DND-41 (cell line): ENCODE data around the gene RNASE8.
A peak's percentile ranks its signal among the peaks of the same experiment; 100 is the strongest.

Source experiments
- ATAC-seq: fragments of 200-7000 bp; cut with Tn5 transposase; 3 replicates; pipeline ENCODE4 v1.9.1; 2021; ENCODE audit warnings: low read depth; ENCODE audit not compliant: insufficient read depth
- DNase-seq: peaks from one replicate; pipeline ENCODE4 v3.0.0-alpha.2; 2020
- H2AFZ ChIP-seq: 2 replicates; pipeline ENCODE4 v1.6.0; 2012; ENCODE audit warnings: low read depth, low read length
- H3K27ac ChIP-seq: 2 replicates; pipeline ENCODE4 v1.5.1; 2012; ENCODE audit warnings: low read length, inconsistent platforms
- H3K27me3 ChIP-seq: fragments of 200-600 bp; sonication (generic); 2 replicates; pipeline ENCODE4 v1.6.0; 2012; ENCODE audit warnings: low read length, mild to moderate bottlenecking, inconsistent platforms; ENCODE audit not compliant: insufficient read depth, poor library complexity
- H3K36me3 ChIP-seq: 2 replicates; pipeline ENCODE4 v1.5.1; 2012; ENCODE audit warnings: low read length, inconsistent platforms; ENCODE audit not compliant: insufficient read depth
- H3K4me1 ChIP-seq: 2 replicates; pipeline ENCODE4 v1.5.1; 2012; ENCODE audit warnings: mild to moderate bottlenecking, low read length; ENCODE audit not compliant: insufficient read depth
- H3K4me2 ChIP-seq: 2 replicates; pipeline ENCODE4 v1.6.0; 2012; ENCODE audit warnings: mild to moderate bottlenecking, moderate library complexity, low read length, inconsistent platforms; ENCODE audit not compliant: insufficient read depth
- H3K4me3 ChIP-seq, 2 experiments: fragments of 200-600 bp in 1 of 2; shearing (Covaris generic) in 1 of 2; 2 replicates each; pipeline ENCODE4 v1.5.1; 2012 to 2016; ENCODE audit warnings: inconsistent platforms in 2 of 2, low read length in 2 of 2, mild to moderate bottlenecking in 2 of 2, low read depth in 1 of 2, moderate library complexity in 1 of 2
- H3K79me2 ChIP-seq: 2 replicates; pipeline ENCODE4 v1.6.0; 2012; ENCODE audit warnings: low read length, inconsistent platforms; ENCODE audit not compliant: insufficient read depth
- H3K9ac ChIP-seq: 2 replicates; pipeline ENCODE4 v1.6.0; 2012; ENCODE audit warnings: low read depth, mild to moderate bottlenecking, inconsistent platforms, low read length, moderate library complexity
- H3K9me3 ChIP-seq: 2 replicates; pipeline ENCODE4 v1.5.1; 2012; ENCODE audit warnings: low read length, moderate library complexity, mild to moderate bottlenecking, inconsistent platforms; ENCODE audit not compliant: insufficient read depth, severe bottlenecking
- H4K20me1 ChIP-seq: 2 replicates; pipeline ENCODE4 v1.6.0; 2012; ENCODE audit warnings: low read length; ENCODE audit not compliant: insufficient read depth
- CTCF ChIP-seq: IDR thresholded peaks from 2 replicates; pipeline ENCODE4 v1.5.1; 2012; ENCODE audit warnings: borderline replicate concordance, low read length, moderate library complexity, mild to moderate bottlenecking; ENCODE audit not compliant: poor library complexity, severe bottlenecking; ENCODE audit errors: extremely low read depth
- EZH2 ChIP-seq: IDR thresholded peaks from 3 replicates; pipeline ENCODE4 v1.6.1; 2012; ENCODE audit warnings: borderline replicate concordance, low read depth, mild to moderate bottlenecking, moderate library complexity, low read length, inconsistent platforms; ENCODE audit not compliant: severe bottlenecking

RNASE8 gene

GRCh38 chr14:21096438-21096837 is 38.8 kb downstream of the RNASE8 start:
- Histone ChIP-seq H3K27me3 (no peaks in the 10 kb centered on the region), H3K79me2 (peaks cover 2% of the 10 kb centered on the region; the same call in 1 of the 2 replicates), H3K27ac (no peak overlapping the region), H3K9ac (no peak overlapping the region), H3K4me1 (peaks cover 41% of the 10 kb centered on the region), H3K36me3 (peaks cover 16% of the 10 kb centered on the region; the same call in 1 of the 2 replicates), H3K4me2 (no peak overlapping the region), H3K9me3 (no peaks in the 10 kb centered on the region), H4K20me1 (no peaks in the 10 kb centered on the region; the same call in 1 of the 2 replicates), H2AFZ (no peak overlapping the region), H3K4me3 (no peak overlapping the region)
- no peak for TF ChIP-seq EZH2
- no peak for TF ChIP-seq CTCF
- ATAC-seq, result no peak
- no peak for DNase-seq

- no peaks in the 10 kb centered on the region; the same call in 1 of the 2 replicates for H4K20me1 ChIP-seq
- DNase-seq (no peak), ATAC-seq (no peak)
- peaks cover 10% of the 10 kb centered on the region; the same call in 1 of the 2 replicates for H3K36me3 ChIP-seq
- no peak for TF ChIP-seq EZH2
- no peak for TF ChIP-seq CTCF
- H3K27ac ChIP-seq, result no peak overlapping the region
- H3K9ac ChIP-seq, result peak overlapping the region; percentile 23; the same call in 1 of the 2 replicates
- H3K4me2 ChIP-seq, result peak overlapping the region; percentile 49
- no peaks in the 10 kb centered on the region for H3K9me3 ChIP-seq
- H3K79me2 ChIP-seq, result peaks cover 4% of the 10 kb centered on the region; the same call in 1 of the 2 replicates
- no peak overlapping the region for H2AFZ ChIP-seq
- peaks cover 47% of the 10 kb centered on the region for H3K4me1 ChIP-seq
- H3K27me3 ChIP-seq, result no peaks in the 10 kb centered on the region
- peak overlapping the region in 1 of 2 experiments; percentile 34; a peak in 2 of 4 replicates for H3K4me3 ChIP-seq
Observed at GRCh38 chr14:21096978-21097635, 39.5 kb downstream of the RNASE8 start.

- DNase-seq, result no peak
Observed at GRCh38 chr14:21097636-21098075, 40.0 kb downstream of the RNASE8 start.

More at GRCh38 chr14:21097636-21098075, 40.0 kb downstream of the RNASE8 start:
- no peaks in the 10 kb centered on the region for H3K27me3 ChIP-seq
- H4K20me1 ChIP-seq, result no peaks in the 10 kb centered on the region; the same call in 1 of the 2 replicates
- peaks cover 10% of the 10 kb centered on the region for H3K79me2 ChIP-seq
- TF ChIP-seq CTCF (no peak), EZH2 (no peak)
- peak; percentile 16 for ATAC-seq
- H3K9ac ChIP-seq, result peak overlapping the region; percentile 23; the same call in 1 of the 2 replicates
- no peaks in the 10 kb centered on the region for H3K9me3 ChIP-seq
- no peak overlapping the region for H2AFZ ChIP-seq
- H3K36me3 ChIP-seq, result peaks cover 5% of the 10 kb centered on the region; the same call in 1 of the 2 replicates
- H3K4me2 ChIP-seq, result peak overlapping the region; percentile 49
- H3K4me3 ChIP-seq, result peak overlapping the region in 1 of 2 experiments; percentile 34; a peak in 2 of 4 replicates
- H3K4me1 ChIP-seq, result peaks cover 52% of the 10 kb centered on the region
- no peak overlapping the region for H3K27ac ChIP-seq
